OCI-LY7 (cell line): ENCODE data around the gene GRIN3B. TPM values are rescaled to one million over a fixed set of nuclear protein-coding genes. Genes with fewer than 3 reads are reported as not detected.

Experiments
- BruUV-seq: library from RNA; stranded (reverse); fragments of 400-500 nt; replicated peaks from 2 replicates; lab custom pipeline; 2021; lab: Mats Ljungman, UMichigan
- CTCF ChIA-PET: fragments of 300-600 bp; sonication (Branson Sonifier 250); formaldehyde crosslinking; loops from one replicate; lab custom pipeline; 2022; ENCODE audit warnings: antibody characterized with exemption; ENCODE audit not compliant: unreplicated experiment; lab: Charles Lee
- POLR2A ChIA-PET: fragments of 300-600 bp; sonication (Branson Sonifier 250); formaldehyde crosslinking; loops from one replicate; lab custom pipeline; 2022; ENCODE audit warnings: antibody characterized with exemption; lab: Charles Lee
- DNase-seq: peaks from one replicate; pipeline ENCODE4 v3.0.0-alpha.2; 2015; ENCODE audit warnings: low spot score
- H2AFZ ChIP-seq: fragments of 200-600 bp; sonication (generic), shearing (Covaris generic); 2 replicates; pipeline ENCODE4 v1.6.1; 2014; ENCODE audit warnings: mild to moderate bottlenecking, antibody characterized with exemption, low read length, moderate library complexity
- H3K27ac ChIP-seq: fragments of 200-600 bp; sonication (generic); 2 replicates; pipeline ENCODE4 v1.5.1; 2014; ENCODE audit warnings: mixed run types, low read depth, mild to moderate bottlenecking, moderate library complexity, low read length, inconsistent platforms; ENCODE audit not compliant: poor library complexity, severe bottlenecking
- H3K36me3 ChIP-seq: fragments of 200-600 bp; sonication (generic); 2 replicates; pipeline ENCODE4 v1.6.1; 2014; ENCODE audit warnings: mild to moderate bottlenecking, antibody characterized with exemption, low read length, moderate library complexity, mixed read lengths; ENCODE audit not compliant: insufficient read depth
- H3K4me1 ChIP-seq: fragments of 200-600 bp; sonication (generic); 2 replicates; pipeline ENCODE4 v1.5.1; 2014; ENCODE audit warnings: mild to moderate bottlenecking, low read length; ENCODE audit not compliant: insufficient read depth, poor library complexity, severe bottlenecking
- H3K4me2 ChIP-seq: fragments of 200-600 bp; sonication (generic); 2 replicates; pipeline ENCODE4 v1.6.1; 2014; ENCODE audit warnings: mild to moderate bottlenecking, low read length
- H3K4me3 ChIP-seq: fragments of 200-600 bp; sonication (generic); 2 replicates; pipeline ENCODE4 v1.5.1; 2014; ENCODE audit warnings: mild to moderate bottlenecking, low read depth, low read length; ENCODE audit not compliant: poor library complexity, severe bottlenecking
- H3K79me2 ChIP-seq: fragments of 200-600 bp; sonication (generic); 2 replicates; pipeline ENCODE4 v1.6.1; 2016; ENCODE audit warnings: low read depth, mild to moderate bottlenecking, low read length, moderate library complexity, mixed read lengths; ENCODE audit not compliant: insufficient read depth
- H3K9me2 ChIP-seq: fragments of 200-600 bp; sonication (generic); 2 replicates; pipeline ENCODE4 v1.6.1; 2016; ENCODE audit warnings: mild to moderate bottlenecking, low read length, mixed read lengths; ENCODE audit not compliant: insufficient read depth
- H3K9me3 ChIP-seq: fragments of 200-600 bp; sonication (generic); 2 replicates; pipeline ENCODE4 v1.6.1; 2014; ENCODE audit warnings: mild to moderate bottlenecking, mixed run types, low read length, mixed read lengths
- H4K20me1 ChIP-seq: fragments of 200-600 bp; sonication (generic); 2 replicates; pipeline ENCODE4 v1.6.1; 2014; ENCODE audit warnings: mild to moderate bottlenecking, antibody characterized with exemption, low read length, moderate library complexity, mixed read lengths; ENCODE audit not compliant: insufficient read depth
- CTCF ChIP-seq: fragments of 200-600 bp; sonication (generic); conservative IDR thresholded peaks from 2 replicates; pipeline ENCODE4 v1.5.1; 2014; ENCODE audit warnings: mild to moderate bottlenecking, antibody characterized with exemption, low read length, moderate library complexity, mixed read lengths
- EZH2phosphoT487 ChIP-seq: fragments of 200-600 bp; sonication (generic); IDR thresholded peaks from 2 replicates; pipeline ENCODE4 v1.6.1; 2018; ENCODE audit warnings: low read depth, borderline replicate concordance, mild to moderate bottlenecking, mixed run types, antibody characterized with exemption, low read length, moderate library complexity, mixed read lengths
- intact Hi-C: fragments of 100-400 bp; cut with micrococcal nuclease; formaldehyde crosslinking; loops from one replicate; pipeline ENCODE4 v1.10.0; 2022; ENCODE audit not compliant: unreplicated experiment
- total RNA-seq, 2 experiments: library from RNA; depleted of rRNA in 1 of 2; stranded (reverse); fragments of >200 nt in 1 of 2; shearing (Covaris generic) in 1 of 2; gene quantifications; 2 replicates each; pipeline ENCODE4 v1.2.3, GENCODE V29; 2014 to 2022

The GRIN3B gene
- total RNA-seq, 2 experiments from 2014 or later, result not detected

GRCh38 chr19:1055028-1055425, 54.8 kb downstream of the GRIN3B start:
- CTCF ChIA-PET, result no interaction called here
- POLR2A ChIA-PET, result no interaction called here
- intact Hi-C loops, result loop anchor here (5.0 kb wide), 1 partner anchor 137 kb away; no protein-coding TSS in a partner anchor

GRCh38 chr19:1055886-1056620, 55.8 kb downstream of the GRIN3B start:
- no peaks in the 10 kb centered on the region for H3K9me2 ChIP-seq
- intact Hi-C loops, result loop anchor here (5.0 kb wide), 1 partner anchor 136 kb away; no protein-coding TSS in a partner anchor
- H3K79me2 ChIP-seq, result no peaks in the 10 kb centered on the region
- H3K36me3 ChIP-seq, result peaks cover 18% of the 10 kb centered on the region; the same call in 1 of the 2 replicates
- no TSS peak for BruUV-seq
- H4K20me1 ChIP-seq, result no peaks in the 10 kb centered on the region
- no peaks in the 10 kb centered on the region for H3K9me3 ChIP-seq
- no peak overlapping the region for H3K4me2 ChIP-seq
- no peak overlapping the region for H3K4me3 ChIP-seq
- peaks cover 21% of the 10 kb centered on the region for H3K4me1 ChIP-seq
- ChIA-PET CTCF (no interaction called here), POLR2A (no interaction called here)
- no peak for DNase-seq
- TF ChIP-seq CTCF (no peak), EZH2phosphoT487 (no peak)
- no peak overlapping the region for H2AFZ ChIP-seq
- H3K27ac ChIP-seq, result no peak overlapping the region

More at GRCh38 chr19:1055028-1055425, 54.8 kb downstream of the GRIN3B start:
- Histone ChIP-seq H4K20me1 (no peaks in the 10 kb centered on the region), H3K9me3 (no peaks in the 10 kb centered on the region), H3K79me2 (no peaks in the 10 kb centered on the region), H3K27ac (no peak overlapping the region), H3K9me2 (no peaks in the 10 kb centered on the region), H2AFZ (no peak overlapping the region), H3K36me3 (peaks cover 18% of the 10 kb centered on the region; the same call in 1 of the 2 replicates), H3K4me3 (no peak overlapping the region), H3K4me1 (peaks cover 21% of the 10 kb centered on the region), H3K4me2 (no peak overlapping the region)
- BruUV-seq, result no TSS peak
- TF ChIP-seq EZH2phosphoT487 (no peak), CTCF (no peak)
- DNase-seq, result no peak
